ENCODE results near the gene MACROH2A1.

Gene MACROH2A1

DNA sequence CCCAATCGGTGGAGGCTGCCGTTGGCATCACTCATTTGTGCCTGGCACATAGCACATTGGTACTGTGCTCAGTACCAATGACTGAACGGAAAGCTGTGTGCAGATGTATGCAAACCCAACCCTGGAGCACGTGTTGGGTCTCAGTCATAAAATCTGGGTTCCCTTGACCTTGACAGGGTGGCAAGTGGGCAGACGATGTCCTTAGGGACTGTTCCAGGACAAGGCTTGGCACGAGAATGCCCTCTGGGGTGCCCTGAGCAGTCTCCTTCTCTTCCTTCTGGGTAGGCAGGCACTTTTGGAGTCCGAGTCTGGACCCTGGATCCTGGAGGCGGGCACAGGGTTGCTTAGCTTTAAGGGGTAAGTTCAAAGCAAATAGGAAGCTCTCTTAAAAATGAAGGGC, 75.8 kb downstream of the MACROH2A1 start:
- FAIRE-seq (no peak), DNase-seq (ENCODE audit: insufficient read length) (no peak)

DNA sequence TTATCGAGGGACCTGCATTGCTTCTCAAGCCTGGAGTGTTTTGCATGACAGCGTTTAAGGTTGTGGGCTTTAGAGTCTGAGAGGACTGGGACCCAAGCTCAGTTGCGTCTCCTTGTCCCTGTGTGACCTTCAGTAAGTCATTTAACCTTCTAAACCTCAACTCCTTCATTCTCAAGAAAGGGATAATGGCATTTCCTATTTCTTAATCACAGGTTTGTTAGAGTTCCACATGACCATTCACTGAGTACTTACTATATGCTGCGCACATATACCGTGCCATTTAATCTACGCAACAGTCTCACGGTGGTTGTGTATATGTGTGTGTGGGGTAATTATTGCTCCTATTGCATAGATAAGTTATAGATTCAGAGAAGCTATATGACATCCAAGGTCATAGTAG, 76.3 kb downstream of the MACROH2A1 start:
- no peak for FAIRE-seq
- TF ChIP-seq POLR2AphosphoS5 (IDR thresholded peaks at IDR 0.05; ENCODE audit: low read depth, low read length) (no peak), TAF1 (IDR thresholded peaks at IDR 0.05; ENCODE audit: borderline replicate concordance, low read depth, low read length) (no peak), POLR2A (IDR thresholded peaks at IDR 0.05; ENCODE audit: low read depth, low read length) (no peak)
- DNase-seq (ENCODE audit: insufficient read length), result no peak

More for the DNA sequence above, 75.8 kb downstream of the MACROH2A1 start:
- TF ChIP-seq TAF1 (IDR thresholded peaks at IDR 0.05; ENCODE audit: borderline replicate concordance, low read depth, low read length) (no peak), POLR2AphosphoS5 (IDR thresholded peaks at IDR 0.05; ENCODE audit: low read depth, low read length) (no peak), POLR2A (IDR thresholded peaks at IDR 0.05; ENCODE audit: low read depth, low read length) (no peak)

DNA sequence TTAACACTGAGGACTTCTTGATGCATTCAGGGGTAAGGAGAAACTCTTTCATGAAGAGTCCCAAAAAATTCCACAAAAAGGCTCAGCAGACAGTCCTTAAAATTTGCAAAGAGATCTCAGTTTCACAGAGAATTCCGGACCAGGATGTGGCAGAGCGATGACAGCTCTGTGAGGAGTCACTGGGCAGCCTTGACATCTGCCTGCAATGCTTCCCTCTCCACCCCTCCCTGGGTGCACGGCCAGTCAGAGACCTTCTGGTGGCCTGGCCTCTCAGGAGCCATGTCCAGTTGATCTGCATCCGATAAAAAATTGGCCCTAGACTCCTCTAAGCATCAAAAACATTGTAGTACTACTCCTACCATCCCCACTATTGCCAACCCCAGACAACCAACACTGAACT, 76.8 kb downstream of the MACROH2A1 start:
- FAIRE-seq, result no peak
- TF ChIP-seq TAF1 (IDR thresholded peaks at IDR 0.05; ENCODE audit: borderline replicate concordance, low read depth, low read length) (no peak), POLR2AphosphoS5 (IDR thresholded peaks at IDR 0.05; ENCODE audit: low read depth, low read length) (no peak), POLR2A (IDR thresholded peaks at IDR 0.05; ENCODE audit: low read depth, low read length) (no peak)
- DNase-seq (ENCODE audit: insufficient read length), result no peak

DNA sequence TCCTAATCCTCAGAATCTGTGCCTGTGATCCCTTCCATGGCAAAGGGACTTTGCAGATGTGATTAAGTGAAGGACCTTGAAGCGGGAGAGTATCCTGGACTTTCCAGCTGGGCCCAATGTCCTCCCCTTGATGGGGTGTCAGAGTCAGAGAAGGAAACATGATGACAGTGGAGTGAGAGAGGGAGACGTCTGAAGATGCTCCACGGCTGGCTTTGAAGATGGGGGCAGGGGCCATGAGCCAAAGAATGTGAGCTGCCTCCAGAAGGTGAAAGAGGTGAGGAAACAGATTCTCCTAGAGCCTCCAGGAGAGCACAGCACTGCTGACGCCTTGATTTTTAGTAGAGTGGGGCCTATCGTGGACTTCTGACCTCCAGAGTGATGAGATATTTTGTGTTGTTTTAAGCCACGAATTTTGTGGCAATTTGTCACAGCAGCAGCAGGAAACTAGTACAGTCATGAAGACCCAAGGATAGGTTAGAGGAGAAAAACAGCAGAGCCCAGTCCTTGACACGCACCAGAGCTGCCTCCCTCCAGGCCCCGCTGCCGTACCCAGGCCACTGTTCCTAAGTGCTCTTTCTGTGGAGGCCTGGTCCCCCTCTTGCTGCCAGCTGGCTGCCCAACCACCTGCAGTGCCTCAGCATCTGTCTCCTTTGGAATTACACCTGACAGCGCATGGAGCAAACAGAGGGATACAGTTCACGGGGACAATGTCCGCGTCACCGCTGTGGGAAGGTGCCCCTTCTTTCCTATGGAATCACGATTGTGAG, 78.1 kb downstream of the MACROH2A1 start:
- DNase-seq (ENCODE audit: insufficient read length), result no peak
- no peak for FAIRE-seq
- TF ChIP-seq TAF1 (IDR thresholded peaks at IDR 0.05; ENCODE audit: borderline replicate concordance, low read depth, low read length), result no peak
- TF ChIP-seq POLR2A (IDR thresholded peaks at IDR 0.05; ENCODE audit: low read depth, low read length), result no peak
- TF ChIP-seq POLR2AphosphoS5 (IDR thresholded peaks at IDR 0.05; ENCODE audit: low read depth, low read length), result no peak

DNA sequence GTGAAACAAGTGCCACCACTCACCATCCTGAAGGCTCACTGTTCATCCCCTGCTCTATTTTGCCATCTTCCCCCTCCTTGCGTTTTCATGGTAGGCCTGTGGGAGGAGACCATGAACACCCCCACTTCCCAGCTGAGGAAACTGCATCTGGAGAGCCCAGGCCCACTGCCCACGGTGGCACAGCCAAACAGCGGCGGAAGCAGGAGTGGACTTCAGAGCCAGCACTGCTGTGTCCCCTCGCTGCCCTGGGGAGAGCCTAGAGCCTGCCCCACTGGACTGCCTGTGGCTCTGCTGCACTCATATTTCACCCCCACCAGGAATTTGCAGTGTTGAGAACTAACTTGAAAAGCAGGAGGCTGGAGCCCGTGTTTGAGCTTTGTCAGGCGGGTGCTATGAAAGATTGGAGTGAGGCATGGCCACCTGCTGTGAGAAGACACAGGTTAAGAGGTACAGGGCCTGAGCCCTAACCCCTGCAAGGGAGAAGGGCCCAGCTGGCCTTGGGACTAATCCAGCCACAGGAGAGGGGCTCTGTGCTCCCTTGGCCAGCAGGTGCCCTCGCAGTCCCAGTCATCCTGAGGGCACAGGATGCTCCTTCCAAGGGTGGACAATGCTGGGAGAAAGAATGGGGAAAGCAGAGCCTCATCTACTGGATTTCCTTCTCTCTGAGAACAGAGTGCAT, 79.0 kb downstream of the MACROH2A1 start:
- TF ChIP-seq POLR2AphosphoS5 (IDR thresholded peaks at IDR 0.05; ENCODE audit: low read depth, low read length) (no peak), POLR2A (IDR thresholded peaks at IDR 0.05; ENCODE audit: low read depth, low read length) (no peak), TAF1 (IDR thresholded peaks at IDR 0.05; ENCODE audit: borderline replicate concordance, low read depth, low read length) (no peak)
- DNase-seq (ENCODE audit: insufficient read length), result no peak
- no peak for FAIRE-seq

DNA sequence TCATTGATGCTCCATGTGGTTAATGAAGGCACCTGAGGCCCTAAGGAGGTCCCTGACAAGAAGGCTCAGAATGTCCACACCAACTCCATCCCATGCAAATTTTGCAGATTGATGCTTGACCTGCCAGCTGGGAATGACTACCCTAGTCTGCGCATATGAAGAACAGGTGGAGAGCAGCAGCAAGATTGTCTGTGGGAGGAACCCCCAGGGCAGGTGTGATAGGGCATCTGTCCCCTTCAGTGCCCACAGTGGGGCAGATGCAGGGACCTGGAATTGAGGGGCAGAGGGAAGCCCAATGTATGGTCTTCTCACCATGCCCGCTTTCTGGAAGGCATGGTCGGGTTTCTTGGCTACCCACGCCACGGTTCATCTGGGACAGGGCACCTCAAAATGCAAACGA, 79.6 kb downstream of the MACROH2A1 start:
- TF ChIP-seq POLR2AphosphoS5 (IDR thresholded peaks at IDR 0.05; ENCODE audit: low read depth, low read length), result no peak
- no peak for TF ChIP-seq TAF1 (IDR thresholded peaks at IDR 0.05; ENCODE audit: borderline replicate concordance, low read depth, low read length)
- no peak for TF ChIP-seq POLR2A (IDR thresholded peaks at IDR 0.05; ENCODE audit: low read depth, low read length)
- no peak for FAIRE-seq

DNA sequence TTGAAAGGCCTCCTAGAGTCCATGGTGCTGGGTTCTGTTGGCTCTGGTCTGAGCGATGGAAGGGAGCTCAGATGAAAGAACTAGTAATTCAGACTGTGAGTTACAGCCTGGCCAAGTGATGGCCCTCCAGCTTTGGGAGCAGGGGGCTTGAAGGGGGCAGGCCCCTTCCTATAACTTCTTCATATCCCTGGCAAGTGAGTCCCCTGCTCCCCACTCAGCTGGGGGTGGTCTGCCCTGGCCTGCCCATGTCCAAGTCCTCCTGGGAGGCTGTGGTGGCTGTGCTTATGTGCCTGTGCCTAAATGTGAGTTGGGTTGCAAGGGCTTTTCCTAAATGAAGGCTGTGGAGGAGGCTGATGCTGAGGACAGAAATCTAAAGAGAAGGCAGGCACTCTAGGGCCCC, 80.1 kb downstream of the MACROH2A1 start:
- no peak for DNase-seq (ENCODE audit: insufficient read length)
- TF ChIP-seq POLR2A (IDR thresholded peaks at IDR 0.05; ENCODE audit: low read depth, low read length), result no peak
- TF ChIP-seq POLR2AphosphoS5 (IDR thresholded peaks at IDR 0.05; ENCODE audit: low read depth, low read length), result no peak
- no peak for FAIRE-seq

More for the DNA sequence above, 79.6 kb downstream of the MACROH2A1 start:
- no peak for DNase-seq (ENCODE audit: insufficient read length)

DNA sequence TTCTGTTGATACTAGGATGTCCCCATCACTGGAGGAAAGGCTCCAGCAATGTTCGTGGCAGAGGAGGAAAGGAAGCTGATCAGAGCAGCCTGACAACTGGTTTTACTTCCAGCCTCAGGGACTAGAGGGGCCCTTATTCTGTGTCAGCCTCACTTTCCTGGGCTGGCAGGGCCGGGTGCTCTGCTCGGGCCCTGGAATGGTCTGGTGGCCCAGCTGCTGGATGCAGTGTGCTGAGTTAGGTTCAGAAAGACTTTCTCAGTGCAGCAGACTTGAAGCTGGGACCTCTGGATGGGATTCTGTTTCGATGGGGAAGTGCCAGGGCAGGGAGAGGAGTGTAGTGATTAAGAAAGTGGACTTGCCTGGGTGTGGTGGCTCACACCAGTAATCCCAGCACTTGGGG, 81.0 kb downstream of the MACROH2A1 start:
- TF ChIP-seq TAF1 (IDR thresholded peaks at IDR 0.05; ENCODE audit: borderline replicate concordance, low read depth, low read length) (no peak), POLR2A (IDR thresholded peaks at IDR 0.05; ENCODE audit: low read depth, low read length) (no peak), POLR2AphosphoS5 (IDR thresholded peaks at IDR 0.05; ENCODE audit: low read depth, low read length) (no peak)
- DNase-seq (ENCODE audit: insufficient read length) (no peak), FAIRE-seq (no peak)

DNA sequence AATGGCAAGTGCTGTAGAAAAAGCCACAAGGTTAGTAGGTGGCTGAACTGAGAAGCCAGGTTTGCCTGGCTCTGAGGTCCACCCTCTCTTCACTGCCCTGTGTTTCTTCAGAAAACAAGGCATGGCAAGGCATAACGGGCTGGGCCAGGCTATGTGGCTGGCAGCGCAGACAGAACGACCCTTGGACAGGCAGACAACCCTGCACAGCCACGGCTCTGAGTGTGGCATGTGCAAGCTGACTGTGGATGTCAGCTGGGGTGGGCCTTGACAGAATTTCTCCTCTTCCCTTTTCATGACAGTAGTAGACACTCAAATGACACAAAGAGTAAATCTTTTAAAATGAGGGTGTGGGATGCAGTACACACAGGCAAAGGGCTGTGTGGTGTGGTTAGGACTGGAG, 81.7 kb downstream of the MACROH2A1 start:
- no peak for FAIRE-seq
- TF ChIP-seq POLR2A (IDR thresholded peaks at IDR 0.05; ENCODE audit: low read depth, low read length), result no peak
- no peak for DNase-seq (ENCODE audit: insufficient read length)

DNA sequence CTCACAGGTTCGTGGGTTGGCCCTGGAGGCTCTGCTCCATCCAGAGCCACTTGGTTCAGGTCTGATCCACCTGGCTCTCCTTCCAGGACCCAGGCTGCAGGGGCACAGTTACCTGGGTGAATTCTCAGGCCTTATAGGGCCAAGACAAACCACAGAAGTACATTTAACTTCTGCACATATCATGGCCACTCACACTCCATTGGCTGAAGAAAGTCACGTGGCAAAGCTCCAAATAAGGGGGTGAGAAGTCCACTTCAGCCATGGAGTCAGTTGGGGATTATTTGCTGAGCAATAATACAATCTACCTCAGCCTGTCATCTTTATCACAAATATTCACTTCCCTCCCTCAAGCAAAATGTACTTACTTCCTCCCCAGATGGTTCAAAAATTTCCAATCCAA, 83.6 kb downstream of the MACROH2A1 start:
- no peak for DNase-seq (ENCODE audit: insufficient read length)
- TF ChIP-seq POLR2A (IDR thresholded peaks at IDR 0.05; ENCODE audit: low read depth, low read length), result no peak
- no peak for TF ChIP-seq TAF1 (IDR thresholded peaks at IDR 0.05; ENCODE audit: borderline replicate concordance, low read depth, low read length)
- no peak for TF ChIP-seq POLR2AphosphoS5 (IDR thresholded peaks at IDR 0.05; ENCODE audit: low read depth, low read length)
- no peak for FAIRE-seq

DNA sequence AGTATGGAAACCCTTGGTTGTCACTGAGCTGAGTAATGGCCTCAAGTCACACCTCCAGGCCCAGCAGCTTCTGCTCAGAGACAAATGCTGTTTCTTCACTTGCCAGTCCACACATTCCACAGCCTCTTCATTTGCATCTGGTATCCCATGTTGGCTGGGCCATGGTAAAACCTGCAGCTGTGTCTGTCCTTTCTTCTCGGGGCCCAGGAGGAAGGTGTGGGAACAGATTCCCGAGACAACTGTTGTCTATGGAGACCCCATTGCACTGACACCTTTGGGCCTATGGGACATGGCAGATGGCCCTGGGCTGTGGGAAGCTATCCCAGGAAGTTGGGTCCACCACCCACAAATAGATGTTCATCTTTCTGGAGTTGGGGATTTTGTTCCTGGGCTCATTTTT, 85.1 kb downstream of the MACROH2A1 start:
- DNase-seq (ENCODE audit: insufficient read length) (no peak), FAIRE-seq (no peak)
- no peak for TF ChIP-seq POLR2AphosphoS5 (IDR thresholded peaks at IDR 0.05; ENCODE audit: low read depth, low read length)
- no peak for TF ChIP-seq POLR2A (IDR thresholded peaks at IDR 0.05; ENCODE audit: low read depth, low read length)
- TF ChIP-seq TAF1 (IDR thresholded peaks at IDR 0.05; ENCODE audit: borderline replicate concordance, low read depth, low read length), result no peak

DNA sequence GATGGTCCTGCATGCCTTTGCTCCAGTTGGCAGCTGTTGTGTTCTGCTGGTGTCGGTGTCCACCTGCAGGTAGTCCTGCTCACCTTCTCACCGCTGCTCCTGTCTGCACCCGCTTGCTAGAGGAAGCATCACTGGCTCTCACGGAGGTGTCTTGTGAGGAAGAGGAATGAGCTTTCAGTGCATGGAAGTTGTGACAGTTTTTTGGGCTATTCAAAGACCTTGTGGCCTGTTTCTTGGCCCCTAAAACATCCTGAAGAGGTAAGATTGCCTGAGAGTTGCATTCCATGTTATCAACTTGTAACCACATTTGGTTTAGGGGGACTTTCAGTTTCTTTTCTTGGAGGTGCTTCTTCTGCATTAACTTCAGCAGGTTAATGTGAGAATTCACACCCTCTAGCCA, 85.6 kb downstream of the MACROH2A1 start:
- DNase-seq (ENCODE audit: insufficient read length) (no peak), FAIRE-seq (no peak)
- no peak for TF ChIP-seq POLR2AphosphoS5 (IDR thresholded peaks at IDR 0.05; ENCODE audit: low read depth, low read length)
- TF ChIP-seq TAF1 (IDR thresholded peaks at IDR 0.05; ENCODE audit: borderline replicate concordance, low read depth, low read length), result no peak
- TF ChIP-seq POLR2A (IDR thresholded peaks at IDR 0.05; ENCODE audit: low read depth, low read length), result no peak
